Activated CD4-positive, alpha-beta T cell treated with anti-CD3 and anti-CD28 coated beads, Interleukin-2, amount 10 ng/mL, durations not matched to agents 7 days and 5 days (primary cell): ENCODE results near the gene CACNA1C. TPM values are rescaled to one million over a fixed set of nuclear protein-coding genes. Genes with fewer than 3 reads are reported as not detected.
A peak's percentile ranks its signal among the peaks of the same experiment; 100 is the strongest.

Experiments
- CTCF ChIA-PET: fragments of 350-600 bp; sonication (Branson Sonifier 250); formaldehyde crosslinking; loops from one replicate; lab custom pipeline; 2021; ENCODE audit warnings: antibody characterized with exemption; lab: Charles Lee
- POLR2A ChIA-PET: fragments of 350-600 bp; sonication (Branson Sonifier 250); formaldehyde crosslinking; loops from one replicate; lab custom pipeline; 2021; ENCODE audit warnings: antibody characterized with exemption; lab: Charles Lee
- DNase-seq: peaks from one replicate; pipeline ENCODE4 v3.0.0-alpha.2; 2020
- H3K27ac Mint-ChIP-seq: one replicate; pipeline ENCODE4 v1.8.0; 2021; ENCODE audit warnings: mild to moderate bottlenecking, moderate library complexity, mixed read lengths
- H3K27me3 Mint-ChIP-seq: one replicate; pipeline ENCODE4 v1.8.0; 2021; ENCODE audit warnings: mixed read lengths
- H3K36me3 Mint-ChIP-seq: one replicate; pipeline ENCODE4 v1.8.0; 2021; ENCODE audit warnings: low read depth, mixed read lengths
- H3K4me1 Mint-ChIP-seq: one replicate; pipeline ENCODE4 v1.8.0; 2021; ENCODE audit warnings: mixed read lengths
- H3K4me3 Mint-ChIP-seq: one replicate; pipeline ENCODE4 v1.8.0; 2021; ENCODE audit warnings: mild to moderate bottlenecking, moderate library complexity, mixed read lengths
- H3K9me3 Mint-ChIP-seq: one replicate; pipeline ENCODE4 v1.8.0; 2021; ENCODE audit warnings: mixed read lengths
- total RNA-seq, 2 experiments: library from RNA; stranded (reverse); gene quantifications; one replicate each; pipeline ENCODE4 v1.2.3, GENCODE V29; 2021

The CACNA1C gene
- total RNA-seq, 2 experiments from 2014 or later, result 0.12 to 0.15 TPM

DNA sequence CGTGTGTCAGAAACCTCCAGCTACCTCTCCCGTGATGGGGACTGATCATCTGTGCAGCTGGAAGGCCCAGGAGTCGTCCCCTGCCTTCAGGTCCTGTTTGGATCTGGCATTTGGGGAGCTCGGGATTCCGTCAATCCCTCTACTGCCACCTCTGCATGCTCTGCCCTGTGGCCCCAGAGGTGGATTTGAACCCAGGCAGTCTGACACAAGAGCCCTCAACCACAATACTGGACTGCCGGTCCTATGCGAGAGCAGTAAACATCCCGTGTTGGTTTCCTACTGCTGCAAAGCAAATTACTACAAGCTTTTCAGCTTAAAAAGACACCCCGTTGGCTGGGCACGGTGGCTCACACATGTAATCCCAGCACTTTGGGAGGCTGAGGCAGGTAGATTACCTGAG lies 620.1 kb downstream of the CACNA1C start:
- ChIA-PET POLR2A (no interaction called here), CTCF (interaction anchor here (1.2 kb wide), 1 partner anchor 9 kb away, joined by 3 read pairs; no protein-coding TSS in a partner anchor)
- no peak overlapping the region for H3K4me3 Mint-ChIP-seq
- H3K27ac Mint-ChIP-seq, result no peak overlapping the region
- no peaks in the 10 kb centered on the region for H3K9me3 Mint-ChIP-seq
- DNase-seq, result no peak
- H3K36me3 Mint-ChIP-seq, result no peaks in the 10 kb centered on the region
- H3K4me1 Mint-ChIP-seq, result no peaks in the 10 kb centered on the region
- H3K27me3 Mint-ChIP-seq, result no peaks in the 10 kb centered on the region

DNA sequence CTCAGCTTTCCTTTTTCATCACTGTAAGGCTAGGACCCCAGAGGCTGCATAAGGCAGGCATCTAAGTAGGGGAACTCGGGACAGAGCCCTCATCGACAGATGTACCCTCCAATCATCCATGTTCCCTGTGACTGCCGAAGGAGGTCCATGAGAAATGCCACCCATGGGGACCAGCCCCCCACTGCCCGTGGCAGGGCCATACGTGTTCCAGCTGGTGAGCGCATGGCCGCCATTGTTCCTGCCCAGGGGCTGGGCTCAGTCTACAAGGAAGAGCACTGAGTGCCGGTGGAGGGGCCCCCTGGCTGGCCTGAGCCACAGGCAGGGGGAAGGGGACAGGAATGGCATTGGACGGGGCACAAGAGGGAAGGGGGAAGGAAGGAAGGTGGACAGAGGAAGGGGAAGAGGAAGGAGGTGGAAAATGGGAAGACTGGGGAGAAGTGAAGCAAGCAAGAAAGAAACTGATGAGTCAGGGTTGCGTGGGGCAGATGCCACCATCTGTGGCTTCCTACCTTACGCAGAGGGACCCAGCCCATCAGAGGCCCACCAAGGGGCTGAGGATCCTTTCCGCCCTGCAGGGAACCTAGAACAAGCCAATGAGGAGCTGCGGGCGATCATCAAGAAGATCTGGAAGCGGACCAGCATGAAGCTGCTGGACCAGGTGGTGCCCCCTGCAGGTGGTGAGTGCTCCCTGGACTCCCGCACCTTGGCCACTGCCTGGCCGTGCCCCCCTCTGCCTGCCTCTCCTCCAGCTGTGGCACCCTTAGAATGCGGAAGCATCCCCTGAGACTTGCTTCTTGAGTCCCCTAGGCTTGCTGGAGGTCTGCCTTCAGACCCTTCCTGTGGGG lies 621.4 kb downstream of the CACNA1C start:
- DNase-seq, result no peak
- ChIA-PET CTCF (interaction anchor here (0.9 kb wide), 1 partner anchor 16 kb away, joined by 3 read pairs; no protein-coding TSS in a partner anchor), POLR2A (no interaction called here)
- Mint-ChIP-seq H3K27ac (no peak overlapping the region), H3K4me3 (no peak overlapping the region), H3K9me3 (no peaks in the 10 kb centered on the region), H3K27me3 (no peaks in the 10 kb centered on the region), H3K4me1 (no peaks in the 10 kb centered on the region), H3K36me3 (no peaks in the 10 kb centered on the region)

DNA sequence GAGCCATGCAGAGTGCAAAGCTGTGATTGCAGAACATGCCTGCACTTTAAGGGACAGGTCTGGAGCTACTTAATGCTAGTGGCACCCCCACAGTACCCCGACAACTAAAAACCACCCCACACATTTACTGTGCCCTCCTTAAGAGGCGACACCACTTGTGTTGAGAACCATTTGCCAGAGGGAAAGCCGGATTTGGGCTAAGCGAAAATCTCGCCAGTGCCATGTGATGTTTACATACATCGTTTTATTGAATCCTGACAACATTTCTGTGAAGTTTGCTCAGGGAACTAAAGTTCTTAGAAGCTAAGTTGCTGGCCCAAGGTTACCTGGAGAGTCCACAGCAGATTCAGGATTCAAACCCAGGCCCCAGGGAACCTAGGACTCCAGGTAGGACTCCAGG lies 623.0 kb downstream of the CACNA1C start:
- no peaks in the 10 kb centered on the region for H3K27me3 Mint-ChIP-seq
- no peaks in the 10 kb centered on the region for H3K9me3 Mint-ChIP-seq
- POLR2A ChIA-PET, result no interaction called here
- no peaks in the 10 kb centered on the region for H3K36me3 Mint-ChIP-seq
- H3K4me1 Mint-ChIP-seq, result no peaks in the 10 kb centered on the region
- H3K27ac Mint-ChIP-seq, result no peak overlapping the region
- H3K4me3 Mint-ChIP-seq, result no peak overlapping the region
- CTCF ChIA-PET, result no interaction called here
- no peak for DNase-seq

DNA sequence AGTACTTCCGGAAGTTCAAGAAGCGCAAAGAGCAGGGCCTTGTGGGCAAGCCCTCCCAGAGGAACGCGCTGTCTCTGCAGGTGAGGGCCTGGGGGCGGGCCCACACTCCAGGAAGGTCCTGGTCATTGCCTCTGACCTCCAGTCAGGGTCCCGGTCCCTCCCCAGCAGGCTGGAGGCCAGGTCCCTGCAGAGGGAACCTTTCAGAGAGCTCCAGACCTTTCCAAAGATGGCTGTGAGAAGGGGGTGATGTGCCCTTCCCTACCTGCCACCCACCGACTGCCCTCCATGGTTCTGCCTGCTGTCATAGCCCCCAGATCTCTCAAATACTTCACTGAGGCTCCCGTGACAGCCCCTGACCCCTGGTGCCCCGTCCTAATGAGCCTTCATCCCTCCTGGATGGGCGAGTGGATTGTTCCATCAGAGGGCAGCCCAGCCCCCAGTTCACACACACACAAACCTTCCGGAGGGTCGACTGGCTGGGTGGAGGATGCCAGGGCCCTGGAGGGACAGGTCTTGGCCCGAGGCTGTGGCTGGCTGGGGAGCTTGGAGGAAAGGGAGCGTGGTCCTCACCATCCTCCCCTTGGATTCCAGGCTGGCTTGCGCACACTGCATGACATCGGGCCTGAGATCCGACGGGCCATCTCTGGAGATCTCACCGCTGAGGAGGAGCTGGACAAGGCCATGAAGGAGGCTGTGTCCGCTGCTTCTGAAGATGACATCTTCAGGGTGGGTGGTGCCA lies 624.5 kb downstream of the CACNA1C start:
- no peak overlapping the region for H3K4me3 Mint-ChIP-seq
- CTCF ChIA-PET, result interaction anchor here (1.3 kb wide), 1 partner anchor 14 kb away, joined by 3 read pairs; no protein-coding TSS in a partner anchor
- H3K27me3 Mint-ChIP-seq, result no peaks in the 10 kb centered on the region
- H3K36me3 Mint-ChIP-seq, result no peaks in the 10 kb centered on the region
- DNase-seq, result no peak
- no peaks in the 10 kb centered on the region for H3K9me3 Mint-ChIP-seq
- no peak overlapping the region for H3K27ac Mint-ChIP-seq
- POLR2A ChIA-PET, result no interaction called here
- peaks cover under 1% of the 10 kb centered on the region for H3K4me1 Mint-ChIP-seq

DNA sequence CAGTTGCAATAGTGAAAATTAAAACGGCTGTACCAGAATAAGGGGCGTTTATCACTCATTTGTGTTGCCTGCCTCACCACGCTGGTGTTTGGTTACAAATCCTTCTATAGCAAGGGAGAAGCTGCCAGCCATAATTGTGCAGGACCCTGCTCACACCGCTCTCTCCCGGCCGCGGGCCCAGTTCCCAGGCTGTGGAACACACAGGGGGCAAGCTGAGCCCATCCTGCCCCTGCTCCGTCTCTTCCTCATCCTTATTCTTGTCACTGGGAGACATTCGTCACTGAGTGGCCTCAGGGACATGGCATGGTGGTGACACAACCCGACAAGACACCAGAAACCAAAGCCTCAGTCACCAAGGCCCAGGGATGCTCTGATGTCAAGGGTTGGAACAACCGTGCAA lies 625.6 kb downstream of the CACNA1C start:
- Mint-ChIP-seq H3K4me3 (no peak overlapping the region), H3K9me3 (peaks cover 2% of the 10 kb centered on the region), H3K27me3 (no peaks in the 10 kb centered on the region), H3K27ac (no peak overlapping the region), H3K4me1 (peaks cover 9% of the 10 kb centered on the region), H3K36me3 (no peaks in the 10 kb centered on the region)
- CTCF ChIA-PET, result interaction anchor here (0.6 to 1.3 kb wide), 3 partner anchors 13 to 185 kb away, joined by 3 read pairs; no protein-coding TSS in a partner anchor
- no peak for DNase-seq
- POLR2A ChIA-PET, result no interaction called here

DNA sequence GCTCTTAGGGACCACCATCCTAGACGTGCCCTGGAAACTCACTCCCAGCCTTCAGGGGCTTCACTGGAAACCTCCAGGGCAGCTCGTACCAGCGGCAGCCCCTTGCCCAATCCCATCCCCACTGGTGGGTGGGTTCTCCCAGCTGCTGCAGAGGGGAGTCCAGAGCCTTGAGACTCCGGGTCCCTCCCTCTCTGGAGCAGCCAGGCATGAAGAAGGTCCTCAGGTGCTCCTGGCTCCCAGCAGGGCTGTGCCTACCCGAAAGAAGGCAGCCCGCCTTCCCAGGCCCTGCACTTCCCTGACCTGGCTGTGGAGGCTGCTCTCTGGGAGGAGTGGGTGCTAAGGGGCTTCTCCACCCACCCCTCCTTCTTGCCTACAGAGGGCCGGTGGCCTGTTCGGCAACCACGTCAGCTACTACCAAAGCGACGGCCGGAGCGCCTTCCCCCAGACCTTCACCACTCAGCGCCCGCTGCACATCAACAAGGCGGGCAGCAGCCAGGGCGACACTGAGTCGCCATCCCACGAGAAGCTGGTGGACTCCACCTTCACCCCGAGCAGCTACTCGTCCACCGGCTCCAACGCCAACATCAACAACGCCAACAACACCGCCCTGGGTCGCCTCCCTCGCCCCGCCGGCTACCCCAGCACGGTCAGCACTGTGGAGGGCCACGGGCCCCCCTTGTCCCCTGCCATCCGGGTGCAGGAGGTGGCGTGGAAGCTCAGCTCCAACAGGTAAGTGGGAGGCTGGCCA lies 626.5 kb downstream of the CACNA1C start:
- POLR2A ChIA-PET, result no interaction called here
- Mint-ChIP-seq H3K4me3 (no peak overlapping the region), H3K27me3 (no peaks in the 10 kb centered on the region), H3K36me3 (no peaks in the 10 kb centered on the region), H3K4me1 (peaks cover 14% of the 10 kb centered on the region), H3K27ac (no peak overlapping the region), H3K9me3 (peaks cover 2% of the 10 kb centered on the region)
- no peak for DNase-seq
- CTCF ChIA-PET, result interaction anchor here (0.6 kb wide), 1 partner anchor 171 kb away, joined by 3 read pairs; no protein-coding TSS in a partner anchor

DNA sequence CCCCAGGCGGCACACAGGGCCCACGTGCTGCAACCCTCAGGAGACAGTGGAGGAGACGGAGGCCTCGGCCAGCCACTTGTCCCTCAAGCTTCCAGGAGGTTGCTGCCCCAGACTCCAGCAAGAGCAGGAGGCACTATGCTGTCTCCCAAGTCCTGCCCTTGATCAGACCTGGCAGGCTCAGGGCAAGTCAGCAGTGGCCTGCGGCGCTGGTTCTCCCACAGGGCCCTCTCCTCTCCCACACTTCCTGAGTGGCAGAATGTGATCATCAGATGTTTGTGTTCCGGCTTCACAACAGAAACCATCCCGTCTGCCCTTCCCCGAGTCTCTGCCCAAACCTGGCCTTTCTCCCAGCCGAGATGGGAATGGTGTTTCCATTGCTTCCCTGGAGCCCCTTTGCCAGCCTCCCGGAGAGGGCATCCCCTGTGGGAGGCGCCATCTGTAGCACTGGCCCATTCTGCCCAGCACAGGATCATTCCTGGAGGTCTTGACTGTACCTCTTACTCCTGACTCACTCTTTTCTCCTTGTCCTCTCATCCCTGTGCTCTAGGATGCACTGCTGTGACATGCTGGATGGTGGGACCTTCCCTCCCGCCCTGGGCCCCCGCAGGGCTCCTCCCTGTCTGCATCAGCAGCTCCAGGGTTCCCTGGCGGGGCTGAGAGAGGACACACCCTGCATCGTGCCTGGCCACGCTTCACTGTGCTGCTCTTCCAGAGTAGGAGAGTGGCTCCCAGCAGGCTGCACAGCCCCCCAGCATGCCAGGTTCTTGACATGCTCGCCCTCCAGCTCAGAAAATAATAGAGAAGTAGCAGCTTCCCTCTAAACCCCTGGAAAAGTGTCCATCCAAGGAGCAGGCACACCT lies 627.3 kb downstream of the CACNA1C start:
- Mint-ChIP-seq H3K27ac (no peak overlapping the region), H3K9me3 (peaks cover 2% of the 10 kb centered on the region), H3K27me3 (no peaks in the 10 kb centered on the region), H3K36me3 (no peaks in the 10 kb centered on the region), H3K4me3 (no peak overlapping the region), H3K4me1 (peaks cover 14% of the 10 kb centered on the region)
- DNase-seq, result no peak
- ChIA-PET CTCF (interaction anchor here (1.3 kb wide), 1 partner anchor 11 kb away, joined by 3 read pairs; no protein-coding TSS in a partner anchor), POLR2A (no interaction called here)

DNA sequence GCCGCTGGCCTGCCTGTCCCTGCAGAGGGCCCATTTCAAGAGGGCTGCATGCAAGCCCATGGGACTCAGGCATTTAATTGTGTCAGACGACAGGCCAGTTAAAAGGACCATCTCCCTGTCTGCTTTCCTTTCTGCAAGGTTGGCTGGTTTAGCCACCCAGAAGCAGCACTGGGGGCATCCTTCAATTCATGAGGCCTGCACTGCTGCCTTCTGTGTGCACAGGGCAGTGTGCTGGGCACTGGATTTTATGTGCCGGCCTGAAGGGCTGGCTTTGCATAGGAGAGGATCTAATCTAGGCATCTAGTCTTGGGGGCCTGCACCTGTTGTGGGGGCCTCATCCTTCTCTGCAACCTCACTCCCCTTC lies 627.9 kb downstream of the CACNA1C start:
- H3K9me3 Mint-ChIP-seq, result peaks cover 2% of the 10 kb centered on the region
- H3K27ac Mint-ChIP-seq, result no peak overlapping the region
- ChIA-PET CTCF (interaction anchor here (1.1 to 1.3 kb wide), 2 partner anchors 10 to 115 kb away, joined by 3 read pairs; no protein-coding TSS in a partner anchor), POLR2A (no interaction called here)
- peaks cover 14% of the 10 kb centered on the region for H3K4me1 Mint-ChIP-seq
- DNase-seq, result no peak
- no peaks in the 10 kb centered on the region for H3K36me3 Mint-ChIP-seq
- no peaks in the 10 kb centered on the region for H3K27me3 Mint-ChIP-seq
- H3K4me3 Mint-ChIP-seq, result no peak overlapping the region

DNA sequence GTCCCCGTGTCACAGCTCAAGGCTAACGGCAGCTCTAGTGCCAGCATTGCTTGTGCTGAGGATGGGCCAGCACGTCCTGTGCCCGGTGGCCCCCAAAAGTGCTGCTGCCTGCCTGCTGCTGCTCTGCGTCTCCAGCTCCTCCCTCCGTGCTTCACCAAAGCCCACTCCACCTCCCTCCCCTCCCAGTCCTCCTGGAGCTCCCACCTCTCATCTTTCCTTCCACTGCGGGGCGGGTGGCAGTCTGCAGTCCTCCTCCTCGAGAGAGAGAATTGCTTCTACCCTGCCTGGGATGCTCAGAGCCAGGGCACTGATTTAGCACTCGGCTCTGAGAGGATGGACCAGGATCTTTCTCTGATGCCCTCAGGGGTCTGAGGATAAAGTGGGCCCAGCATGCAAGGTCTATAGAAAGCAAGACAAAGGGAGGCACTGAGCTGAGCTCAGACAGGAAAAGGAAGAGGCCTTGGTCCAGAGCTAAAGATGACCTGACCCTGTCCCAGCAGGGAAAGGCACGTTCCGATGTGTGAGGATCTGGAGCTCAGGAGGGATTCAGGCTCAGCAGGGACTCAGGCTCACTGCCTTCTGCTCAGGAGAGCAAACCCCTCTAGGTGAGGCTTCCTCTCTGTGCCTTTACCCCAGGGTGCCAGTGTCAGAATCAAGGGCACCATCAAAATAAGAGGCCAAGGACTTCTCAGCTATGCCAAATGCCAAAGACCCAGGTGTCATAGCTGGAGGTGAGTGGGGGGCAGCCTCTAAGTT lies 628.8 kb downstream of the CACNA1C start:
- peaks cover 2% of the 10 kb centered on the region for H3K9me3 Mint-ChIP-seq
- no peak for DNase-seq
- no peaks in the 10 kb centered on the region for H3K27me3 Mint-ChIP-seq
- no peak overlapping the region for H3K27ac Mint-ChIP-seq
- CTCF ChIA-PET, result interaction anchor here (0.8 to 2.2 kb wide), 4 partner anchors 9 to 114 kb away, joined by 3 to 8 read pairs (median 3); no protein-coding TSS in a partner anchor
- H3K36me3 Mint-ChIP-seq, result no peaks in the 10 kb centered on the region
- no peak overlapping the region for H3K4me3 Mint-ChIP-seq
- peaks cover 14% of the 10 kb centered on the region for H3K4me1 Mint-ChIP-seq
- POLR2A ChIA-PET, result no interaction called here

DNA sequence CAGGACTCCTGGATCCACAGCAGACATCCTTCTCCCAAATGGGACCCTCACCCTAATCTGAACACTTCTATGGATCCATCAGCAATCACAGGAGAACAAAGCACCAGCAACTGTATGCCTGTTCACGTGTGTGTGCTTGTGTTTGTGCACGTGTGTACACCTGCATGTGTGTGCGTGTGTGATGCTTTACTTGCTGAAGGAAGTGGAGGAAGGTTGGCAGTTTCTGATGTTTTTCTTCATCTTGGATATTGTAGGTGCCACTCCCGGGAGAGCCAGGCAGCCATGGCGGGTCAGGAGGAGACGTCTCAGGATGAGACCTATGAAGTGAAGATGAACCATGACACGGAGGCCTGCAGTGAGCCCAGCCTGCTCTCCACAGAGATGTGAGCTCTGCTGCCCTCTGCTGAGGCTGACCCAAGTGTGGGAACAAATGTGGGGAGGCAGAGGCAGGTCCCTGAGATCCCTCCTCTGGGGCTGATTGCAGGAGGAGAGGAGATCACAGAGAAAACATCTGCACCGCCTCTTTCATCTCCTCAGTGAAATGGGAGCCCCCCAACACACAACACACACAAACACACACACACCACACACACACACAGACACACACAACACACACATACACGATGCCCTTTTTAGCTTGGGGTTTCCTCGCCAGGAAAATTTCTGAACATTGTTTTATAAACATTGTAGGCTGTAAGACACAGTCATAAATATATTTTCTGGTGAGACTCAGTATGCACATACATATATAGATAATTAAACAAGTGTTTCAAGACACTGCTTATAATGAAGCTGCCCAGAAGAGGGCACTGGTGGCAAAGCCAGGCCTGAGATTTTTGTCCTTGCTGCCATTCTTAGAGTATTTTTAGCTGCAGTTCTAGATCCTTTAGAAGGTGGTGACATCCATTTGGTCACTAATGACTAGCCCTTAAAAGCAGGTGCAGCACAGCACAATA lies 629.8 kb downstream of the CACNA1C start:
- H3K4me3 Mint-ChIP-seq, result peak overlapping the region; percentile 65
- peaks cover 14% of the 10 kb centered on the region for H3K4me1 Mint-ChIP-seq
- H3K27me3 Mint-ChIP-seq, result no peaks in the 10 kb centered on the region
- peaks cover 2% of the 10 kb centered on the region for H3K9me3 Mint-ChIP-seq
- no peaks in the 10 kb centered on the region for H3K36me3 Mint-ChIP-seq
- peak overlapping the region; percentile 92 for H3K27ac Mint-ChIP-seq
- ChIA-PET CTCF (interaction anchor here (0.6 to 2.2 kb wide), 9 partner anchors 9 to 310 kb away, joined by 3 to 8 read pairs (median 3); no protein-coding TSS in a partner anchor), POLR2A (interaction anchor here (0.8 kb wide), 1 partner anchor 9 kb away, joined by 6 read pairs; no protein-coding TSS in a partner anchor)
- peak; percentile 70 for DNase-seq
